HUES6 (cell line): ENCODE data around the gene FRG1.
"Not testable (repeated sequence)": the region's sequence is repeated elsewhere in the genome, so short reads cannot be mapped to it uniquely, and the experiment has no call there.

Source experiments
- H3K27ac ChIP-seq: 2 replicates; pipeline ENCODE4 v1.7.0; 2013; ENCODE audit warnings: low read depth, mild to moderate bottlenecking, low read length, inconsistent platforms
- H3K27me3 ChIP-seq: 2 replicates; pipeline ENCODE4 v1.6.1; 2013; ENCODE audit warnings: low read length; ENCODE audit not compliant: control insufficient read depth, insufficient read depth
- H3K36me3 ChIP-seq: 2 replicates; pipeline ENCODE4 v1.6.1; 2013; ENCODE audit warnings: low read length; ENCODE audit not compliant: control insufficient read depth, insufficient read depth
- H3K4me1 ChIP-seq: 2 replicates; pipeline ENCODE4 v1.6.1; 2013; ENCODE audit warnings: low read length; ENCODE audit not compliant: control insufficient read depth, insufficient read depth
- H3K4me3 ChIP-seq: 2 replicates; pipeline ENCODE4 v1.5.1; 2013; ENCODE audit warnings: low read depth, low read length
- H3K9ac ChIP-seq: one replicate; pipeline ENCODE4 v1.6.1; 2013; ENCODE audit warnings: mild to moderate bottlenecking, low read length
- H3K9me3 ChIP-seq: 2 replicates; pipeline ENCODE4 v1.6.1; 2013; ENCODE audit warnings: low read depth, low read length; ENCODE audit not compliant: control insufficient read depth, insufficient read depth

Gene FRG1

DNA sequence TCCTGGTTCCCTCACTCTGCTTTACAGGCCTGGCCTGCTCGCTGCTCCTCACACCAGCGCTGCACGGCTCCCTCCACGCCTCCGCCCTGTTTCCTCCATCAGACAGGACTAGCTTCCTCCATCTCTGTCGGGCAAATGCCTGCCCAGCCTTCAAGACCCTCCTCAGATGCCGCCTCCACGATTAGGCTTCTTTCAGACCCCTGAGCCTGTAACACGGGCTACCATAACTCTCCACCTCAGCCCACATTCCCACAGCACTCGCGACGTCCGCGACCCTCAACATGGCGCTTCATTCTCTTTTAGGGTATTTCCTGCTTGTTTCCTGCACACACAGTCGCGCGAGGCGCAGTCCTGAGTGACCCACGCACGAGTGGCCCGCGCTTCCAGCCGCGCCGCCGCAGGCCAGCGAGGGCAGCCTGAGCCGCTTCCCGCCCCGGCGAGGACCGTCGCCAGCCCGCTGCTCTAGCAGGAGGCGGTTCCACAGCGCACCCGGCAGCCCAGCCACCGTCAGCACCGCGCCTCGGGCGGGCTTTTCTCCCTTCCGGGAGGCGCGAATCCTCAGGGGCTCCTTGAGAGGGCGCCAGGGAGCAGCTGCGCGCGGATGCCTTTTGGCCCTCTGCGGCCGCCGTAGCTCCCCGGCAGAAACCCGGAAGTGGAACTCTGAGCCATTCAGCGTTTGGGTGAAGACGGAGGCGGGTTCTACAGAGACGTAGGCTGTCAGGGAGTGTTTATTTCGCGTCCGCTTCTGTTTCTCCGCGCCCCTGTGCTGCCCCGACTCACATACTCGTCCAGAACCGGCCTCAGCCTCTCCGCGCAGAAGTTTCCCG is at the start of gene FRG1:
TSS of gene FRG1 (plus strand) at position 695 of the 827 bp plus-strand sequence. CDS start 138 bp downstream, outside the sequence.
- no peaks in the 10 kb centered on the region for H3K4me1 ChIP-seq
- H3K9ac ChIP-seq = peak within 1 kb of the TSS; percentile 90
- no peaks in the 10 kb centered on the region for H3K27me3 ChIP-seq
- peak within 1 kb of the TSS; percentile 66; the same call in 1 of the 2 replicates for H3K27ac ChIP-seq
- peak within 1 kb of the TSS; percentile 100 for H3K4me3 ChIP-seq
- peaks cover 3% of the 10 kb centered on the region; the same call in 1 of the 2 replicates for H3K9me3 ChIP-seq
- no peaks in the 10 kb centered on the region for H3K36me3 ChIP-seq

GRCh38 chr4:189897667-189898066 is 43.0 kb upstream of the FRG1 start:
- Histone ChIP-seq H3K27ac (no peak overlapping the region), H3K9ac (no peak overlapping the region), H3K4me3 (no peak overlapping the region), H3K27me3 (no peaks in the 10 kb centered on the region), H3K9me3 (0 out of 2 replicates have a peak, but pooled peaks cover 4% of the 10 kb centered on the region), H3K4me1 (no peaks in the 10 kb centered on the region), H3K36me3 (no peaks in the 10 kb centered on the region)

DNA sequence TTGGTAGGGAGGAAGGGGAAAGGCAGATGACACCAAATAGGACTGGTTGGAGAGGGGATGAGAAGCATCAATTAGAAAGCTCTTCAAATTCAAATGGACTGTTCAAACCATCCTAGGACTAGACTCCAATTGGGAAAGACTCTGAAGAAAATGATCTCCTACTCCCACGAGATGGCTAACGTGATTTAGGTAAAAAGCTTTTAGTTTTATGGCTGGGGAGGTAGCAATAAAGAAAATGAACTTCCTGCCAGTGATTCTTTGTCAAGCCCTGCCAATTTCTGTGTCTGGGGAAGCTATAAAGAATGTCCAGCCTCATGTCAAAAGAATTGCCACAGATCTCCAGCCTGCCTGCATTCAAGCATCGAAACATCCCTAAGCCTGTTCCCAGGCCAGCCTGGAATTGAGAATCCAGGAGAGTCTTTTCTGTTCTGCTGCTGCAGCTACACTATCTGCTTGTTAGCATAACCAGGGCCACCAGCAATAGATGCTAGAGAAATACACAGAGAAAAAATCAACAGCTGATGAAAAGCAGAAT is 41.1 kb upstream of the FRG1 start:
- not testable (repeated sequence) for H3K9me3 ChIP-seq, H3K27me3 ChIP-seq, H3K27ac ChIP-seq, H3K9ac ChIP-seq, H3K4me3 ChIP-seq, H3K4me1 ChIP-seq, H3K36me3 ChIP-seq

- H3K9ac ChIP-seq, H3K27ac ChIP-seq, H3K4me3 ChIP-seq, H3K4me1 ChIP-seq, H3K9me3 ChIP-seq, H3K36me3 ChIP-seq, H3K27me3 ChIP-seq: not testable (repeated sequence)
Observed at GRCh38 chr4:189904420-189905027, 36.1 kb upstream of the FRG1 start.

- Histone ChIP-seq H3K27me3 (no peaks in the 10 kb centered on the region), H3K4me1 (no peaks in the 10 kb centered on the region), H3K27ac (no peak overlapping the region), H3K4me3 (no peak overlapping the region), H3K36me3 (no peaks in the 10 kb centered on the region), H3K9ac (no peak overlapping the region), H3K9me3 (peaks cover 4% of the 10 kb centered on the region; the same call in 1 of the 2 replicates)
Observed at GRCh38 chr4:189912170-189912569, 28.5 kb upstream of the FRG1 start.

DNA sequence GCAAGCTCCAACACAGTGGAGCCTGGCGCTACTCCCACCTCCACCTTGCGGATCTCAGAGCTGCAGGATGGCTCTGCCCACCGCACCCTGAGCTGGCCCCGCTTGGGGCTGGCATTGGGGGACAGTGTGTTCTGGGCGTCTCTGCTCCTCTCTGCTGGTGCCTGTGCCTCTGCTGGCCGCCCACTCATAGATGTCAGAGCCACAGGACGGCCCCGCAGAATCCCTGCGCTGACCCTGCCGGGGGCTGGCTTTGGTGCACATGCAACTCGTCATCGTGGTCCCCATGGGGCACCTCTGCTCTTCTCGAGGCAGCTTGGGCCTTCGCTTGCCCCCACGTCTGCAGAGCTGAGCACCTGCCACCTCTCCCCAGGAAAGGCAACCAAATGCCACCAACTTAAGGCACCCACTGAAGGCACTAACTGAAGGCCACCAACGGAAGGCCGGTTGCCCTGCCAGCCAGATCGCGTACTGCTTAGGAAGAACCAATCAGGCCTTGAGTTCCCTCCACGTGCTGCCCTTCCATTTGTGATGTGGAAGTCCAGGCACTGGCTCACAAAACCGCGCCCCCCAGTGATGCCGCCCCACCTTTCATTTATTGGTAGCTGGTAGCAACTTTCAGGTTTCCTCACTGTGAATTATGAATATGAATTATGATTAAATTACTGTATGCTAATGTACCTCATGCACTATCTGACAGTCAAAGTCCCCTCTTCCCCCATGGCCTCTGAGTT is 23.3 kb upstream of the FRG1 start:
- Histone ChIP-seq H3K4me3 (no peak overlapping the region), H3K27ac (no peak overlapping the region), H3K4me1 (no peaks in the 10 kb centered on the region), H3K9me3 (peaks cover 15% of the 10 kb centered on the region), H3K36me3 (no peaks in the 10 kb centered on the region), H3K9ac (no peak overlapping the region), H3K27me3 (no peaks in the 10 kb centered on the region)

GRCh38 chr4:189921058-189921457 is 19.6 kb upstream of the FRG1 start:
- Histone ChIP-seq H3K36me3 (no peaks in the 10 kb centered on the region), H3K9me3 (peaks cover 20% of the 10 kb centered on the region), H3K4me1 (no peaks in the 10 kb centered on the region), H3K27me3 (no peaks in the 10 kb centered on the region), H3K9ac (no peak overlapping the region), H3K27ac (no peak overlapping the region), H3K4me3 (no peak overlapping the region)

- not testable (repeated sequence) for H3K27me3 ChIP-seq, H3K9me3 ChIP-seq, H3K27ac ChIP-seq, H3K9ac ChIP-seq, H3K4me1 ChIP-seq, H3K4me3 ChIP-seq, H3K36me3 ChIP-seq
Observed at GRCh38 chr4:189926742-189927141, 13.9 kb upstream of the FRG1 start.

GRCh38 chr4:189941005-189941450 is 356 bp downstream of the FRG1 start:
- H3K9me3 ChIP-seq = peaks cover 3% of the 10 kb centered on the region; the same call in 1 of the 2 replicates
- H3K27me3 ChIP-seq = no peaks in the 10 kb centered on the region
- H3K27ac ChIP-seq = no peak overlapping the region
- peak overlapping the region; percentile 100 for H3K4me3 ChIP-seq
- H3K36me3 ChIP-seq = no peaks in the 10 kb centered on the region
- H3K4me1 ChIP-seq = no peaks in the 10 kb centered on the region
- H3K9ac ChIP-seq = peak overlapping the region; percentile 90

- H3K27ac ChIP-seq, H3K36me3 ChIP-seq, H3K27me3 ChIP-seq, H3K4me3 ChIP-seq, H3K9ac ChIP-seq, H3K9me3 ChIP-seq, H3K4me1 ChIP-seq: not testable (repeated sequence)
Observed at GRCh38 chr4:189942412-189942811, 1.7 kb downstream of the FRG1 start.

DNA sequence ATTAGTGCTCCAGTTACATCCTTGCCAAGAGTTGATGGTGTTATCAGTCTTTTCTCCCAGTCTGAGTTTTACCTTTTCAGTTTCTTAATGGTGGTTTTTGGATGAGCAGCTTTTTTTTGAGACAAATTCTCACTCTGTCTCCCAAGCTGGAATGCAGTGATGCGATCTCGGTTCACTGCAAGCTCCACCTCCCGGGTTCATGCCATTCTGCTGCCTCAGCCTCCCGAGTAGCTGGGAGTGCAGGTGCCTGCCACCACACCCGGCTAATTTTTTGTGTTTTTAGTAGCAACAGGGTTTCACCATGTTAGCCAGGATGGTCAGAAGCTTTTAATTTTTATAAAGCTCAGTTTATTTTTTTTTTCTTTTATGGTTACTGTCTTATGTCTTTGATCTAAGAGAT is 3.4 kb downstream of the FRG1 start:
- H3K27me3 ChIP-seq, H3K4me3 ChIP-seq, H3K27ac ChIP-seq, H3K36me3 ChIP-seq, H3K4me1 ChIP-seq, H3K9ac ChIP-seq, H3K9me3 ChIP-seq: not testable (repeated sequence)
